ENCODE data around the gene GATD1.

GATD1 gene

DNA sequence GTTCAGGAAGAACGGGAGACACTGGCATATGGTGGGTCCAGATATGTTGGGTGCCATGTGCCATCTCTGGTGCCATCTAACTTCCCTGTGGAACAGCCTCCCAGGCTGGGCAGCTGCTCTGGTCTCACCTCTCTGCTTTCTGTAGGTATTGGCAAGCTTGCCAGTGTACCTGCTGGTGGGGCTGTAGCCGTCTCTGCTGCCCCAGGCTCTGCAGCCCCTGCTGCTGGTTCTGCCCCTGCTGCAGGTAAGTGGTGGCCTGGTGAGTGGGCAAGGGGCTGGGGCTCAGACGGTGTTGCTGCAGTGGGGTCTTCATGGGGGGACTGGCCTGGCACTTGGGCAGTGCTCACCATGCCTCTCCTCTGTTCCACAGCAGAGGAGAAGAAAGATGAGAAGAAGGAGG is 35.1 kb upstream of the GATD1 start:
- no peak for DNase-seq (ENCODE audit: low spot score)

DNA sequence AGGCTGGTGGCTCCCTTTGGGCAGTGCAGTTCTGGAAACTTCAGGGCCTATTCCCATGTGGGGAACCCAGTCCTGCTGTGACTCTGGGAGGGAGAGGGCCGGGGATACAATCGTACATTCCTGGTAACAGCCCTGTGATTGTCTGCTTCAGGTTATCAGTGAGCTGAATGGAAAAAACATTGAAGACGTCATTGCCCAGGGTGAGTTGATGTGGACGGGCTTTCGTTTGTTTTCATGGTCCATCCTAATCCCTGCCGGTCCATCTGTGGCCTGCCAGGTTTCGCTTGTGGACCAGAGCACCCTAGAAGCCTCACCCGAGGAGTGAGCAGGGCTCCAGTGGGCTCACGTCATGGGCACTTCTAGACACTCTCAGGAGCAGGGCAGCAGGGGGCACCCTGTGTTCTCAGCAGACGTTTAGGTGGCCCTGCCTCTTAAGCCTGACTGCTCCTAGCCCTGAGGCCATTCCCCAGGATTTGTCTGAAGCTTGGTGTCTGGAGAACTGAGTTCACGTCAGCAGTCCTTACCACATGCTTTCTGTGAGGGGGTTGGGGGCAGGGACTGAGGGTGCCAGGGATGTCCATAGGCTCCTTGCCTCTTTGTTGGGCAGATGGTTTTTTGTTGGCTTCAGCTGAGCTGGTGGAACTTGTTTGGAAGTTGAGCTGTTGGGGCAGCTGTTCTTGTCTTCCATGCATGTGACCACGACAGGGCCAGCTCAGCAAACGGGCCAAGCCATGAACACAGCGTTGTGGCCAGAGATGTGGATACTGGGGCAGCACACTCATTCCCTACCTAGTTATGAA is 34.4 kb upstream of the GATD1 start:
- no peak for DNase-seq (ENCODE audit: low spot score)

DNA sequence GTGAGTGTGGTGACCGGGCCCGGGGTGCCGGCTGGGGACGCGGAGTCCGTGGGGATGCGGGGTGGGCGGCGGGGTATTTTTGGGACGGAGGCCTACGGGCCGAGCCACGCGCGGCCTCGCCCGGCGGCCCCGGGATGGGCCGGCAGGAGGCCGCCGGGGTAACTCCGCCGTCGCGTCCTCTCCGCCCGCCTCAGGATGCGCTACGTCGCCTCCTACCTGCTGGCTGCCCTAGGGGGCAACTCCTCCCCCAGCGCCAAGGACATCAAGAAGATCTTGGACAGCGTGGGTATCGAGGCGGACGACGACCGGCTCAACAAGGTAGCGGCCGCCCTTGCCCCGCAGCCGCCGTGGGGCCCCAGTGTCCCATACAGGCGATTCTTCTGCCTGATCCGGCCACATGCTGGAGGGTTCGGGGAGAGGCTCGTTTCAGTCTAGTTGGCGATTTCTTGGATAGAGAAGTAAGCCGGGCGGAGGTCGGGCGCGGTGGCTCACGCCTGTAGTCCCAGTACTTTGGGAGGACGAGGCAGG is 32.8 kb upstream of the GATD1 start:
- DNase-seq (ENCODE audit: low spot score), result no peak

DNA sequence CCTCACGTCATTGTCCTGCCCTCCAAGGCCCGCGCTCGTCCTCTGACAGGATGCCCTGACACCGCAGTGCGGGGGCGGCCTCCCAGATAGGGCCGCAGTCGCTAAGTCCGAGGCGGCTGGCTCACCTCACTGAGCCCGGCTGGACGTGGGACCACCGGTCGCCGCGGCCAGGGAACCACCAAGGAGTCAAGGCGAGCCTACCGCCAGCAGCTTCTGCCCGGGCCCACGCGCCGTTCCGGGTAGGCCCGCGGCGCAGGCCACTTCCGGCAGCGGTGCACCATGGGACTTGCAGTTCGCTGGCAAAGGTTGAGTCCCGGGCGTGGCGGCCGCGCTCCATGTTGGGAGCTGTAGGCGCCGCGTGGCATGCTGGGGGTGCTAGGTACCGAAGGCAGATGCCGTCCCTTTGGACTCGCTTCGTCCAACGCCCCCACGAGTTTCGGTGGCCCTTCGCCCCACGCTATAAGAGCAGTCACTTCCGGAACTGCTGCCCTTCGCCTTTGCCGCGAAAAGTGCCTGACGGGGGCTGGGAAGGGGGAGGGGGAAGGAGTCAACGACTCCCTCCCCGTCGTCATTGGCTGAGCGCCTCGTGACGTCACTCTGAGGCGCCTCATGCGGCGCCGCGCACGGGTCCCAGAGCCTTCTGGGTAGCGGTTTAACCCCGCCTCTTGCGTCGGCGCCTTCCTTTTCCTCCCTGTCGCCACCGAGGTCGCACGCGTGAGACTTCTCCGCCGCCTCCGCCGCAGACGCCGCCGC is 32.2 kb upstream of the GATD1 start, which contains the start of gene RPLP2:
TSS of gene RPLP2 (plus strand) at position 681 of the 753 bp plus-strand sequence. CDS start 268 bp downstream, outside the sequence.
- peak; percentile 96 for DNase-seq (ENCODE audit: low spot score)

DNA sequence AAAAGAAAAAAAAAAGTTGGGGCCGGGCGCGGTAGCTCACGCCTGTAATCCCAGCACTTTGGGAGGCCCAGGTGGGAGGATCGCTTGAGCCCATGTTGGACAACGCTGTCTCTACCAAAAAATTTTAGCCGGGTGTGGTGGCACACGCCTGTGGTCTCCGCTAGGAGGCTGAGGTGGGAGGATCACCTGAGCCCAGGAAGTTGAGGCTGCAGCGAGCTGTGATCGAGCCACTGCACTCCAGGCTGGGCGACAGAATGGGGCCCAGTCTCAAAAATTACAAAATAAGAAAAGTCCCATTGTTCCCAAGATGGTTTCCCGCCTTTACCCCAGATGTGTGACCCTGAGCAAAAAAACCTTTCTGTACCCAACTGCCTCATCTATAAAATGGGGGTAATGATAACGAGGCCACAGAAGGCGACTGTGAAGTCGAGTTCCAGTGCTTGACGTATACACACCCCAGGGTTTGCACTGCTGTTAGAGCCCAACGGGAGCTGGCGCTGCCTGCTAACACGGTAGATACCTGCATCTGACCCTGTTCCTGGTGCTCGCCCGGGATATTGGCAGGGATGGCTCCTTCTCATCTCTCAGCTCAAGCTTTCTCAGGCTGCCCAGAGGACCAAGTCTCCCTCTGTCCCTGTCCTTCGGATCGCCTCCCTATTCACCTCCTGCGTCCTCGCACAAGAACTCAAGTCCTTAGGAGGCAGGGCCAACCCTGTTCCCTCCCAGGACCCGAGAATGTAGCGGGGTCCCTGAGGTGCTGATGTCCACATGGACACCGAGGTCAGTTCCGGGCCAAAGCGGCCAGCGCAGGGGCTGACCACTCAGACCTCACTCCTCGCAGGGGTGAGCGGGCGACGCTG is 31.4 kb upstream of the GATD1 start:
- peak; percentile 73 for DNase-seq (ENCODE audit: low spot score)

DNA sequence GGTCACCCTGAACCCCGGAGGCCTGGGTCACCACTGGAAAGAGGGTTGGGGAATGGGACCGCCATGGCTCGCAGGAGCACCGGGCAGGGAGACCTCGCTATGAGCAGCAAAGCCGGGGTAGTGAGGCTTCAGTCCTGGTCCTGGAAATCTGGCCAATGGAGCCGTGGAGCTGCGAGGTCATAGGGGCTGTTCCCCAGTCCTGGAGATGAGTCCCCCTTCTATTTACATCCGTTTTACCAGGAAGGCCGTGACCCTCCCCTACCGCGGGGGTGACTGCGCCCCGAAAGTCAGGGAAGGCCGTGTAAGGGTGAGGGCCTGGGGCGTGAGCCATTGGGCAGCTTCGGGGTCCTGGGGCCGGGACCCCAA is 27.3 kb upstream of the GATD1 start:
- no peak for DNase-seq (ENCODE audit: low spot score)

DNA sequence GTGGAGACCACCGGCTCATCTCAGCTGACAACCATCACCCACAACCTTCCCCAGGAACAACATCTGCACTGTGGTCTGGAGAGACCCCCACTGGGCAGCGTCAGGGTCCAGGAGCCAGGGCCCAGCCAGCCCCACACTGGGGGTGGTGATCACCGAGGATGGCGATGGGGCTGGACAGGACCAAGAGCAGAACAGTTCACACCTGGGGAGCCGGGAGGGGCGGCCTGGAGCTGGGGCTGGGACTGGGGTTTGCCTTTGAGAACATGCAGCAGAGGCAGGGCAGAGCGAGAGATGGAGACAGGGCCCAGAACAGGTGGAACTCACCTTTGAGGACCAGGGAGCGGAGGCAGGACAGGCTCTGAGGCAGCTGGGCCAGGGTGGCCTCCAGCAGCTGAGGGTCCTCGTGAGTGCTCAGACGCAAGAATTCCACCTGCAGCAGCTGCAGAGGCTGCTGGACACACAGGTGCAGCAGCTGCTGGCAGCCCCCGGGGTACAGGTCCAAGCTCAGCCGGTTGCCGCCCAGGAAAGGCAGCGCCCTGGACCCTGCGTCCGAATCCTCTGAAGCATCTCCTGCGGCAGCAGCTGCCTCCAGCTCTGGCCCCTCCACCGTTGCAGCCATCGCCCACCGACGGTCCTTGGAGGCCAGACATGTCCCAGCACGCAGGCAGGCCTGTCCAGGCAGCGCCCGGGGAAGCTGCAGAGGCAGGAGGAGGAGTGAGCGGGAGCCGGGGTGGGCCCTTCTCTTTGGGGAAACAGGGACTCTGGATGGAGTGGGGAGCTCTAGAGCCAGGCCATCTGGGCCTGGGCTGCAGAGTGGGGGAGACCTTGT is 26.7 kb upstream of the GATD1 start:
- DNase-seq (ENCODE audit: low spot score), result no peak

DNA sequence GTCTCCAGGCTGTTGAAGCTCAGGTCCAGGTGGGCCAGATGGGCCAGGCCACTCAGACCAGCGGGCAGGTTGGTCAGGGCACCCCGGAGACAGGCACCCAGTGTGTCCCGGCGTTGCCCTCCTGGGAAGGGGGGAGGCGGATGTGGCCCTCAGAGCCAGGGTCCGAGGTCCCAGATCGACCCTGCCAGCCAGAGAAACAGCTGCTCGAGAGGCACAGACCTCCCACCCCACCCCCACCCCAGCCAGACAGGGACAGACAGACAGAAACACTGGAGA is 26.1 kb upstream of the GATD1 start:
- DNase-seq (ENCODE audit: low spot score), result no peak

DNA sequence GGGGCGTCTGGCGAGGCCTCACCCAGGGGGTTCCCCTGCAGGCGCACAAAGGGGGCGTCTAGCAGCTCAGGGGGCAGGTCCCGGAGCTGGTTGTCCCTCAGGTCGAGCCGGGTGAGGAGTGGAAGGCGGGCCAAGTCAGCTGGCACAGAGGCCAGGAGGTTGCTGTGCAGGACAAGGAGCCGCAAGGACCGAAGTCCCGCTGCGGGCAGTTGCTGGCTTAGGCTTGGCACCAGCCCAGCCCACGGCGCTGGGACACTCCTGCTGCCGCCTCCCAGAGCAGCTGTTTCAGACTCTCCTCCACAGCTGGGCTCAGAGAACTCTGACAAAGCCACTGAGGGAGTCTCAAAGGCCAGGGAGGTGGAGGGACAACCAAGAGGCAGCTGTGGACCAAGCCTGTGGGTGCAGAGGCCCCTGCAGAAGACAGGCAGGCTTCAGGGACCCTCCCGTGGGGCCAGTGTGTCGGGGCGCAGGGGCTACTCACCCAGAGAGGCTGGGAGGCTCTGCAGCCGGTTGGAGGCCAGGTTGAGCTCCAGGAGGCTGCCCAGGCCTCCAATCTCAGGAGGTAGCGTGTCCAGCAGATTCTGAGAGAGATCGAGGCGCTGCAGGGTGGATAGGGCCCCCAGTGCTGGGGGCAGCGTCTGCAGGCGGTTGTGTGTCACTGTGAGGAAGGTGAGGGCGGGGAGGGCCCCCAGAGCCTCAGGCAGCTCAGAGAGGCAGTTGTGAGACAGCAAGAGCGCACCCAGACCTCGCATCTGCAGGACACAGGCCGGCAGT is 25.6 kb upstream of the GATD1 start:
- no peak for DNase-seq (ENCODE audit: low spot score)

DNA sequence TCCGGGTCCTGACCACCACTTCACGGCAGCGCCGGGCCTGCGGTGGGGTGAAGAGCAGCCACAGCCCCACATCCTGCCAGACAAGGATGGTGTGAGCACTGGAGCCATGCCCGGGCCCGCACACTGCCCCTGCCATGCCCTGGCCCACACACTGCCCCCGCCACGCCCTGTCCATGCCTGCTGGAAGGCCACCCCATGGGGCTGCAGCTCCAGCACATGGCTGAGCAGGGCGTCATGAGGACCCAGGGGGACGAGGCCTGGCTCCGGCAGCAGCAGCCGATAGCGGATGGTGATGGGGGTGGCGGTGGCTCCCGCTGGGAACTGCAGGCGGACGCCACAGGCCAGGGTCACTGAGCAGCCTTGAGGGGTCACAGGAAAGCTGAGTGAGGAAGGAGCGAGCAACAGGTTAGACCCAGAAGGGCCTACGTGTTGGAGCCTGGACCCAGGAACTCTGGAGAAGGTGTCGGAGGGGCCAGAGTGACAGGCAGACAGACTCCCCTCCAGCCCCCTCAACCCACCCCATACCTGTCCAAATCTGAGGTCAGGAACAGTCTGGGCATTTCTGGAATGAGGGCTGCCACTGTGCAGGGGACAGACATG is 24.8 kb upstream of the GATD1 start:
- DNase-seq (ENCODE audit: low spot score), result no peak

DNA sequence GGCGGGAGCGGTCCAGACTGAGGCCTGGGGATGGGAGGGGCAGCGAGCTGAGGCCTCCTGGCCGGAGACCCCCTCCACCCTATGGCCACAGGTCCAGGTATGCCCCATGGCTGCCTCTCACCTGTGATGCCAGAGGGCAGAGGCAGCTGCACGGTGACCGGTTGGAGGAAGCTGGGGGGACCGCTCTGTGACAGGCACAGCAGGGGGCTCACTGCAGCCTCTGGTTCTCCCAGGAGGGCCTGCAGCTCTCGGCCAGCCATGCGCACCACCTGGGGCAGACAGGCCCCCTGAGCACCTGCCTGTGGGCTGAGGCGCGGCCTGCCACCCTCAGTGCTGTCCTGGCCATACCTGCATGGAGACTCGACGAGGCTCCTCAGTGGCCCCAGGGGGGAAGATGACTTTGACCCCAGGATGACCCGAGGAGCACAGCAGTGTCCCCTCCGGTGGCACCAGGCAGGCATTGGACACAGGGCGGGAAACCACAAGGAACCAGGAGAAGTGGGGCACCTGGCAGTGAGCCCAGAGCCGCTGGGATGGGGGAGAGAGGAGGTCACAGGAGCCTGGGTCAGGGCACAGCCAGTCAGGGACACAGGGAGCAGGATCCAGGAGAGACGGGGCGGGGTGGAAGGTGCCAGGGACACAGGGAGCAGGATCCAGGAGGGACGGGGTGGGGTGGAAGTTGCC is 24.0 kb upstream of the GATD1 start:
- DNase-seq (ENCODE audit: low spot score), result no peak

DNA sequence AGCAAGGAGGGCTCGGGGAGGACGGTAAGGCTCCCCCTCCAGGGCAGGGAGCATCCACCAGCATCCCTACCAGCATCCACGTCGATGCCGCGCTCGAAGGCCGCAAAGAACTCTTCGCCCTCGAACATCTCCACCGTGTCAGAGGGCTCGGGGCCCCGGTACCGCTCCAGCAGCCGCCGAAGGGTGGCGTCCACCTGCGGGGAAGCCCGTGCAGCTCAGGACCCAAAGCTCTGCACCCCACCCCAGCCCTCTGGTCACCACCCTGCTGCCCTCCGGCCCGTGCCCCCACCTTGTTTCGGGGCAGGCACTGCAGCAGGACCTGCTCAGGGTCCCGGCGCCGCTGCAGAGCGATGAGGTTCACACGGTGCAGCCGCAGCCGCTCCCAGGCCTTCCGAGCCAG is 23.2 kb upstream of the GATD1 start:
- DNase-seq (ENCODE audit: low spot score), result no peak

DNA sequence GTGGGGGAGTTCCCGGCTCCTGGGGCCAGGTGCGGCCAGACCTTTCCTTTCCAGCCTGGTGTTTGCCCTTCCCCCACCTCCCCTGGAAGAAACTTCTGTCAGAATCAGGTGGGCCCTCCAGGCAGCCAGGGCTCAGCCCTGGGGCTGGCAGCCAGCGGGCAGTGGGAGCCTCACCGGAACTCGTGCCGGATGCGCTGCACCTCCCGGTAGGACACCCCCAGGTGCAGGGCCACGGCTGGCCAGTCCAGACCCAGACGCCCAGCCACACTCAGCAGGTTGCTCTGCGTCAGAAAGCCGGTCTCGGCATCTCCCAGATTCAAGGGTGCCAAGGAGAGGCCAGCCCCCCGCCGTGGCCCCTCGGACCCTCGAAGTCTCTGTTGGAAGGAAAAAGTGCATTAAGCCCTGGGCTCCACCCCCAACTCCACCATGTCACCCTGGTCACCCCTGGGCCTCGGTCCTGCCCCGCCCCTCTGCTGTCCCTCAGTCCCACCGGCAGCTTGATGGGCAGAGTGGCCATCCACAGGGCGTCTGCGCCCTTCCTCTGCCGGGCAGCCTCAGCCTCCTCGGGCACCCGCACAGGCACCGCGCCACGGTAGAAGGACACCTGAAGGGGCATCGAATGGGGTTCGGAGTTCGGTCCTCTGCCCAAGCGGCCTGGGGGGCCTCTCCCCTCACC is 22.5 kb upstream of the GATD1 start:
- no peak for DNase-seq (ENCODE audit: low spot score)

DNA sequence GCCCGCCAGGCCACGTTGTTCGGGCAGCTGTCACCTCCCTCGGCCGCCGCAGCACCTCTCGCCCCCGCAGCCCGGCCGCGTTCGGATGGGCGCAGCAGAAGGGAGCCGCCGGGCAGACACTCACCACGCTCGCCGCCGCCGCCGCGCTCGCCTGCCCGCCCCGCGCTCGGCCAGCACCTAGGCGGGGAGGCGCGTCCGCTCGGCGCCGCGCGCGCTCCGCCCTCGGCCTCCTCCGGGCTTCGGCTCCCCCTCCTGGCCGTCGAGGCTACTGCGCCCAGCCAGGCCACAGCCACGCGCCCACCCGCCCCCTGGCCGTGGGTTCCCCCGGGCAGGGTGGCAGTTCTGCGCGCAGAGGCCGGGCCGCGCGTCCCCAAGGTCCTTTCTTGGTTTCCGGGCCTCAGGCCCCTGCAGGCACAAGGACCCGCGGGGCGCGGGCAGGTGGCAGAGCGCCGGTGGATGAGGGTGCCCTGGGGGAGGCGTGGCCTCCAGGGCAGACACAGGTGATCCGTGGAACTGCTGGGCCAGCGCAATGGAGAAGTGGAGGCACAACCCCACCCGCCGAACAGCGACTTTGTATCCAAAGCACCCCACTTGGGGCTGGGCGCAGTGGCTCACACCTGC is 20.9 kb upstream of the GATD1 start, which contains the start of gene SLC25A22:
TSS of gene SLC25A22 (minus strand) at position 189 of the 621 bp plus-strand sequence. CDS start 3,275 bp downstream, outside the sequence.
- peak; percentile 95 for DNase-seq (ENCODE audit: low spot score)

DNA sequence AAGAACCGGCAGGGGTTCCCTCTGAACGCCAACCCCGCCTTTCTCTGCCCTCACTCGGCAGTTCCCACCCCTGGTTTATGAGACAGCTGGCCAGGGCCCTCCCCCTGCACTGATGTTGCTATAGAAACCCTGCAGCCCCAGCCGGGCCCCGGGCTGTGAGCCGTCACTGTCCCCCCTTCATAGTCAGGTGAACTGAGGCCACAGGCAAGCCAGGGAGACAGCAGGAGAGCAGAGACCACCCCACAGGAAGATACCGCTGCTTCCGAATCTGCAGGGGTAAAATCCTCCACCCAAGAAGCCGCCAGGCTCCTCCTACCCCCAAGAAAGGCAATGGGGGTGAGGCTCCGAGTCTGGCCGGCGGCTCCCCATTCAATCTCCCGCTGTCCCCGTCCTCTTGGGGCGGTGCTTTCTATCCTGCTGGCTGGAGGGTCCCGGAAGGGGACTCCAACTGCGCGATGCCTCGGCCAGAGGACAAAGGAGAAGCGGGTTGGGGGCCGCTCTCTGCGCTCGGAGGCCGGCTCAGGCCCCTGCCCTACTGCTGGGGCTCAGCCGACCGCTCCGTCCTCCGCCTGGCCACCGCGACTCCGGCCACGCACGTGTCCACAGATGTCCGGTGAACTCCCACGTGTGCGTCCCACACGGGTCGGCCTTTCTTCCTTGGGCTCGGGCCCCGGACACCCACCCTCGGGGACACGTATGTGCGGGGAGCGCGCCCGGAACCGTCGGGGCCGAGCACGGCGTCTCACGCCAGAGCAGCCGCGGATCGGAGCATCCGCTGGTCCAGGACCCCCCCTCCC is 20.2 kb upstream of the GATD1 start:
- DNase-seq (ENCODE audit: low spot score), result peak; percentile 84

DNA sequence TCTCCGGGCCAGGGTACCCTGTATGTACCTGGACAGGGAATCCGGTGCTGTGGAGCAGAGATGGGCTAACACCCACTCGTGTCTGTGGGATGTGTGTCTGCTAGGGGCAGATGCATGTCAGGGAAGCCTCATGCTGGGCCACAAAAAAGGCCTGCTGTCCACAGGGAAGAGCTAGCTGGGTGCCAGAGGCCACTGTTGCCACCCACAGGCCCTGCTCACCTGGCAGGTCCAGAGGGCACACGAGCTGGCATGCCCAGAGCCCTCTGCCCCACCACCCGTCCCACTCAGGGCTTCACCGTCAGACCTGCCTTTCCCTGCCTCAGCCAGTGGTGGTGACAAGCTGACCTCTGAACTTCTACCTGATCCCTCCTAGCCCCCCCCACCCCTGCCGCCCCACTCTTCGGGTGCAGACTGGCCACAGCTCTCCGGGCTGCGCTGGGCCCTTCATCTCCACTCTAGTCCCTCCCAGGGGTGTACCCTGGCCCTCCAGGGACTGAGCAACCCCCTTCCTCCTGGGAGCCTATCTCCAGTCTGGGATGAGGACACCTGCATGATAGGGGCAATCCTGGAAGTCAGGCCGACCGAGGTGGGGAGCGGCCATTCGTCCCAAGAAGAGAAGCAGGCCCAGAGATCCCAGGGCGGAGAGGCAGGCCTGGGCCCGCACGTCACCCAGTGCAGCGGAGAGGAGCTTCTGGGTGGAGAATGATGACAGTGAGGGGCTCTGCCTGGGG is 19.4 kb upstream of the GATD1 start:
- no peak for DNase-seq (ENCODE audit: low spot score)

Data from HuH-7 (cell line).